GM18499 (cell line): ENCODE measurements around the gene ZNF480.
"Not testable (repeated sequence)": the region's sequence is repeated elsewhere in the genome, so short reads cannot be mapped to it uniquely, and the experiment has no call there.

Source experiments
- ATAC-seq: cut with Tn5 transposase; IDR thresholded peaks from one replicate; pipeline ENCODE4 v1.9.1; 2021; ENCODE audit warnings: moderate number of reproducible peaks; ENCODE audit not compliant: insufficient read depth, unreplicated experiment

ZNF480 gene

DNA sequence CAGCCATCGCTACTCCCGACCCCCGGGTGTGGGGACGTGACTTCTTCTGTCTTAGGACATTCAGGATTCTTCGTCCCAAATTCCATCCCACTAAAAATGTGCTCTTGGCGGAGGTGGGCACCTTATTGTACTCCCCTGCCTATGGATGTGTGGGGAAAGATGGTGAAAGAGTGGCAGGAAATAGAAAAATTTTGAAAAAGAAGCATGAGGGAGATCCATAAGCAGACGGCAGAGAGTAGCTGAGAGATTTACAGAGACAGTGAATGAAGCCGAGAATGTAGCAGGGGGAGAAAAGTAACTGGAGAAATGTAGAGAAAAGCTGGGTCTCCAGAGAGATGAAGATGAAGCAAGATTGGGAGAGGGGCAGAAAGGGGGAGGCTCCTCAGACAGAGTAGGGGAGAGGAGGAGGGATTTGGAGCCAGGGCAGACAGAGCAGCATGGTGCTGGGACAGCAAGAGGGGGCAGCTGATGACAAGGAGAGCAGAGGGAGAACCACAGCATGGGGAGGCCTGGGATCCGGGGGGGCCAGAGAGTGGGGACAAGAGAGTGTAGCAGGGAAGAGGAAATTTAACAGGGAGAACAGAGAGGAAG, 39.9 kb downstream of the ZNF480 start:
- no peak for ATAC-seq

DNA sequence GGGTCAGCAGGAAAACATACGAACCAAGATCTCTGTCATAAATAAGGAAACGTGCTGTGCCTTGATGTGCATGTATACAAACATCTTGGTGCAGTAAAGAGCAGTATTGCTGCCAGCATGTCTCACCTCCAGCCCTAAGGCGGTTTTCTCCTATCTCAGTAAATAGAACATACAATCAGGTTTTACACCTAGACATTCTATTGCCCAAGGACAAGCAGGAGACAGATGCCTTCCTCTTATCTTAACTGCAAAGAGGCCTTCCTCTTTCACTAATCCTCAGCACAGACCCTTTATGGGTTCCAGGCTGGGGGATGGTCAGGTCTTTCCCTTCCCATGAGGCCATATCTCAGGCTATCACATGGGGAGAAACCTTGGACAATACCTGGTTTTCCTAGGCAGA, 42.1 kb downstream of the ZNF480 start:
- ATAC-seq = not testable (repeated sequence)

DNA sequence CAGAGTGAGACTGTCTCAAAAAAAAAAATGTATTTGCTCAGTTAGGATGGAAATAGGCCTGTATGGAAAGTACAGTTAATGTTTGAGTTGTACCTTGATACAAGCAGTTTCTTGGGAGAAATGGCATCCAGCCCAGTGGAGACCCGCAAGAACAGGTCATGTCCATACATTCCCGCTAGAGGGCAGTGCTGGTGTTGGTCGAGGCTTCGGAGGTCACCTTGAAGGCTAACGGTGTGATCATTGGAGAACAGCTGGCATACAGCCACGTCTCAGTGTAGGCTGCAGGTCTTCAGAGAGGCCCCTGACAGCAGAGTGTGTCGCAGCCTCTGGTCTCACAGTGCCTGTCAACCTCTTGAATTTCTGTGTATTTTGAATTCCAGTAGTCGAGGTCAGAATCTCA, 46.6 kb downstream of the ZNF480 start:
- ATAC-seq = no peak

DNA sequence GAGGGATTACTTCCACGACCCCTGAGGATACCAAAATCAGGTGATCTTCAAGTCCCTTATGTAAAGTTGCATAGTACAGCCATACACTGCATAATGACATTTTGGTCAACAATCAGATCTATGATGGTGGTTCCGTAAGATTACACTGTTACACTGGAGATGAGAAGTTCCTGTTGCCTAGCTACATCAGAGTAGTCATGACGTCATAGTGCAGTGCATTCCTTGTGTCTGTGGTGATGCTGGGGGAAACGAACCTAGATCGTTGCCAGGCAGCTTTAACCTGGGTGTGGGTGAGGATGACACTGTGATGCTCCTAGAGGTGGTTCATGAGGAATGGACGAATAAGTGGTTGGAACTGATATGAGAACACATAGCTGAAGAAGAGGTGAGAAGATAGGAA, 48.2 kb downstream of the ZNF480 start:
- no peak for ATAC-seq

DNA sequence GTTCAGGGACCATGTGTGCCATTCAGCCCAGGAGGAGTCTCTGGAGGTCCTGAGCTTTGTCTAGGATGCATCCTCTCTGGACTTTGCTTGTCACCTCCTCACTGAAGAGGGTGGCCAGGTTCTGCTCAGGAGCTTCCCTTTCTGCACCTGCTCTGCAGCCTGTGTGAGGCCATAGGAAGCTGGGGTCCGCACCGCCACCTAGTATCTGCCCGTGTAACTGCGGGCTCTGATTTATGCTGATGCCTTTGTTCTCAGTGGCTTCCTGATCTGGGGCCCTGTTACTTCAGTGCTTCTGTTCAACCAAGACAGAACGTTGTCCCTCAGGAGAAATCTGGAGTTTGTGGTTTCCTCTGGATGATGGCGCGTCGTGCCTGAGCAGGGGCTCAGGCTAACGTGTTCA, 54.5 kb downstream of the ZNF480 start:
- no peak for ATAC-seq

DNA sequence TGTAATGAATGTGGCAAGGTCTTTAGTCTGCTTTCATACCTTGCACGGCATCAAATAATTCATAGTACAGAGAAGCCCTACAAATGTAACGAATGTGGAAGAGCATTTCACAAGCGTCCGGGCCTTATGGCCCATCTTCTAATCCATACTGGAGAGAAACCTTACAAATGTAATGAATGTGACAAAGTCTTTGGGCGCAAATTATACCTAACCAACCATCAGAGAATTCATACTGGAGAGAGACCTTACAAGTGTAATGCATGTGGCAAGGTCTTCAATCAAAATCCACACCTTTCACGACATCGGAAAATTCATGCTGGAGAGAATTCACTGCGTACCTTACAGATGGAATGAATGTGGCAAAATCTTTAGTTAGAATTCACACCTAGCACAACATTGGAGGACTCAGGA, 69.5 kb downstream of the ZNF480 start:
- no peak for ATAC-seq

DNA sequence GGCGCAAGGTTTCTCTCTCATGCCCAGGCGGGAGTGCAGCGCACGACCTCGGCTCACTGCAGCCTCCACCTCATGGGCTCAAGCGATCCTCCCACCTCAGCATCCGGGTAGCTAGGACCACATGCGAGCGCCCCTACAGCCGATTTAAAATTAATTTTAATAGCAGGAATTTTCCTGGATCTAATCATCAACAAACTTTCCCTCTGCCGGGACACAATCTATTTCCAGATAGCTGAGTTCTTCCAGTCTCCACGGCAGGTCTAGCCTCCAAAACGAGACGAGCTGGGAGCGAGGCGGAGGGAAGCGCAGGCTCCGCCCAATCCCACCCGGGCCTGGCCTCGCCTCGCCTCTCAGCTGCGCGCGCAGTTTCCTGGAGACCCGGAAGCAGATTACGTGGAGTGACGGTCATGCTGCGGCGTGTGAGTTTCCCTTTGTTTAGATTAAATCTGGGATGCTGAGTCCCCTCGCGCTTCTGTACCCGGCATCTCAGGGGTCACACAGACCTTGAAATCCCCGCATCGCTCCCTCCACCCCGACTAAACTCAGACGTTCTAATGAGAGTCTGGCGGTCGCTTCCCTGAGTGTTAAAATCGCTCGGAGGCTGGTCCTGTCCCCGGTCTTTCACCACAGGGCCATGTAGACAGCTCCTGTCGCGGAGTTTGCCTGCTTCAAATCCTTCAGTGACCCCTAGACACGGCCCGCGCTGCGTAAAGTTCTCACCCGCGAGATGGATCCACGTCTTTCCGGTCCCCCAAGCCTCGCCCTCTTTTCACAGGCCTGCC, 72.8 kb downstream of the ZNF480 start, which contains the start of gene ZNF880:
ZNF880 (plus strand) TSS at position 365 of the 782 bp plus-strand sequence; CDS start at position 408, 43 bp downstream.
- no peak for ATAC-seq

DNA sequence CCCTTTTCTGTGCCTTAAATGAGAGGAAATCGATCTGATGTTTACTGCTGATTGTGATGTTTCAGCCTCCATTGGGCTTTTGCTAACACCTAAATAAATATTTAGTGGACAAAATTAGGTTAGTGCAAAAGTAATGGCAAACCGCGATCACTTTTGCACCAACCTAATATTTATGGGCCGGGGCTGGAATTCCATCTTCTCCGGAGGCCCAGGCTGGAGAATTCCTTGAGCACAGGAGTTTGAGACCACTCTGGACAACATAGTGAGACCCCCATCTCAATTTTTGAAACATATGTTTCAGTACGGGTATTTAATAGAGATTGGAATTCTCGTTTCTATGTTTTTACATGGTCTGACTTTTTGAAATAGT, 73.4 kb downstream of the ZNF480 start:
- ATAC-seq = no peak
